ENCODE results near the gene THOC7. TPM values are rescaled to one million over a fixed set of nuclear protein-coding genes. Genes with fewer than 3 reads are reported as not detected.

THOC7 gene
- total RNA-seq, 2 experiments from 2014 or later: 85.4 to 92.7 TPM

DNA sequence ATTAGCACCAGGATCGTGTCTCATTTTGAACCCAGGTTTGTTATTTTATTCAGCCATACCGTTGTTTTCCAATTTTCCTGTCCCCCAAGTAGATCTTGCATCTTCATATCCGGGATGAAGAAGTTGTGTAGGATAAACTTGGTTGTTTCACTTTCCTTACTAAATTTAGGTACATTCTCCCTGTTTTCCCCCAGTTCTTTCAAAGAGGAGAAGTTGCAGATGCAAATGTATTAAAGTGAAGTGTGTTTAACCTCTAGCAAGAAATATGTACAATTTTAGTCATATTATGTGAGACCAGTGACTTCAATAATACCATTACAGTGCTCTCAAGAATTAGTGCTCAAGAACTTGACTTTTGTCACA is 1.3 kb upstream of the THOC7 start:
- Mint-ChIP-seq H3K27me3 (no peaks in the 10 kb centered on the region), H3K36me3 (peaks cover 35% of the 10 kb centered on the region), H3K4me3 (peak overlapping the region; percentile 91), H3K9me3 (no peaks in the 10 kb centered on the region), H3K4me1 (peaks cover 56% of the 10 kb centered on the region), H3K27ac (peak overlapping the region; percentile 88)
- no peak for DNase-seq

DNA sequence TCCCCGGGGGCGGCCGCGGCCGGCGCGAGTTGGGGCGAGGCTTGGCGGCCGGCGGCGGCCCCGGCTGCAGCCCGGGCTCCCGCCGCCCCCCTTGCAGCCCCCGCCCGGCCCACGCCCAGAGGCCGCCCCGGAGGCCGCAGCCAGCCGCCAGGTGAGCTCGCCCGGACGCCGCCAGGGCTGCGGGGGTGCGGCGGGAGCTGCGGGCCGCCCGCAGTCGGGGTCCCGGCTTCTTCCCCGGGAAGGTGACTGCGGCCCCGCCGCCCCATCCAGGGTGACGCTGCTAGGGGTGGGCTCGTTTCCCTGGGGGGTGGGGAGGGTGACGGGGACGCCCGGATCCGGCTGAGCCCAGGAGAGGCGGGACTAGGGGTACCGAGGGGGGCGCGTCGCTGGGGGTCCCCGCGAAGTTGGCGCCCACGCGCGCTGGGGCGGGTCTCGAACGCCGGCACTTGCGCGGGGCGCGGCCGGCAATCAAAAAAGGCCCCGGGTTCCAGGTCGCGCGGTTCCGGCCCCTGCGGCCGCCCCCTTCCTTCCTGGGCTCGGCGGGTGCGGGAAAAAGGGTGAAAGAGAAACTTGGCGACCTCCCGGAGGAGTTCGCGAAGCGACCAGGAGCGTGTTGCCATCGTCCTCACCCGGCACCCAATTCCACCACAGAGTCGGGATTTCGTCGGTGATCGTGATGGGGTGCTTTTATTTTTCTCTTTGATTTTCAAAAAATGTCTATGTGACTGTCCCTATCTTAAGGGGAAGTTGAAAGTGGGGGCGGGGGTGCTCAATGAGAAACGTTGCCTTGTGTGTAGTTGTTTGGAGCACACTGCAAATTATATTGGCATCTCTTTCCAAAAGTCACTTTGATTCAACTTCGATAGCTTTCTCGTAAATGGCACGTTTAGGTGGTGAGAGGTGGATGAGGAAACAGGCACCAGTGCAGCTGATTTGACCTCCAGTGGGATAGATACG is 681 bp upstream of the THOC7 start:
- H3K9me3 Mint-ChIP-seq: no peaks in the 10 kb centered on the region
- peak overlapping the region; percentile 91 for H3K4me3 Mint-ChIP-seq
- peaks cover 56% of the 10 kb centered on the region for H3K4me1 Mint-ChIP-seq

DNA sequence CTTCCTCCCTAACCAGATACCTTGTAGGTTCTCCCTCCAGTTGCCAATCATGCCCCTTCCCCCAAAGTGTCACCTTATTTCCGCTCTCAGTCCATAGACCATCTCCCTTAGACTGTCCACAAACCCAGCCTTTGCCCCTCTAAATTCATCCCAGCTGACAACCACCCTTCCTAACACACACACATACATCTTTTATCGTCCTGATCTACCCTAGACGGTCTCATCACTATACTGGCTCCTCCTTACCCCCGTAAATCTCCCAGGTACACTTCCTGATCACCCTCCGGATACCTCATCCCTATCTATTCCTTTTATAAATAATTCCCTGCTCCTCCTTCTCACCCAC is 828 bp downstream of the THOC7 start:
- H3K9me3 Mint-ChIP-seq: no peaks in the 10 kb centered on the region
- H3K27me3 Mint-ChIP-seq: no peaks in the 10 kb centered on the region
- no peak for DNase-seq
- H3K27ac Mint-ChIP-seq: peak overlapping the region; percentile 97
- peaks cover 53% of the 10 kb centered on the region for H3K4me1 Mint-ChIP-seq
- peak overlapping the region; percentile 77 for H3K4me3 Mint-ChIP-seq
- peaks cover 31% of the 10 kb centered on the region for H3K36me3 Mint-ChIP-seq

More for the DNA sequence above, 681 bp upstream of the THOC7 start:
- Mint-ChIP-seq H3K27ac (peak overlapping the region; percentile 88), H3K27me3 (no peaks in the 10 kb centered on the region), H3K36me3 (peaks cover 35% of the 10 kb centered on the region)
- DNase-seq: peak; percentile 62

DNA sequence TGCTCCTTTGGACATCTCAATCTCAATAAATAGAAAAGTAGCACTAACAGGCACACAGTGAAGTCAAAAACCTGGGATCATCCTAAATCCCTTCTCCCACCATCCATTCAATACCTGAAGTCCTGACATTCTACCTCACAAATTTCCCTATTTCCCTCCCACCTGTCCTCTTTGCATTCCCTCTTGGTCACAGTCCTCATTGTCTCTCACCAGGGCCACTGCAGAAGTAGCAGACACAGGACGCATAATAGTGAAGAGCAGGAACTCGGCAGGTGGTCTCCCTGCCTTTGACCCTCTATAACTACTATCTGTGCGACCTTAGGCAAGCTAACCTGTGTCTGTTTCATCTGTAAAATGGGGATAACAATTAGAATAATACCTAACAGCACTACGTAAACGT is 2.3 kb downstream of the THOC7 start:
- no peak overlapping the region for H3K4me3 Mint-ChIP-seq
- DNase-seq: no peak
- H3K27me3 Mint-ChIP-seq: no peaks in the 10 kb centered on the region
- H3K9me3 Mint-ChIP-seq: no peaks in the 10 kb centered on the region
- H3K36me3 Mint-ChIP-seq: peaks cover 28% of the 10 kb centered on the region
- H3K27ac Mint-ChIP-seq: peak overlapping the region; percentile 14
- peaks cover 51% of the 10 kb centered on the region for H3K4me1 Mint-ChIP-seq

DNA sequence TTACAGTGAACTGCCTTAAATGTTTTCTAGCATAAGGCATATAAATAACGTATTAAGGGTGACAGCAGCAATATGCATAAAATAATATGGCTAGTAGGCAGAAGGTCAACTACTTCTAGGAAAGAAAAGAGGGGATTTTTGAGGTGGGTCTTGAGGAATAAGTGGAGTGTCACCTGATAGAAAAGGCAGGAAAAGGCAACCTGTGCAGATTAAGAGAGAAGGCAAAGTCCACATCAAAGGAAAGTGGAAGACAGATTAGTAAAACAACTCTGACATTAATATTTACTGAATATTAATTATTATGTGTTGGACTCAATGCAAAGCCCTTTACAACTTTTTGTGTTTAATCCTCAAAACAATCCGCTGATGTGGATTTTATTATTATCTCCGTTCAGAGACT is 2.8 kb downstream of the THOC7 start:
- H3K4me3 Mint-ChIP-seq: no peak overlapping the region
- no peaks in the 10 kb centered on the region for H3K27me3 Mint-ChIP-seq
- H3K4me1 Mint-ChIP-seq: peaks cover 54% of the 10 kb centered on the region
- H3K9me3 Mint-ChIP-seq: no peaks in the 10 kb centered on the region
- DNase-seq: no peak
- peaks cover 26% of the 10 kb centered on the region for H3K36me3 Mint-ChIP-seq
- H3K27ac Mint-ChIP-seq: no peak overlapping the region

DNA sequence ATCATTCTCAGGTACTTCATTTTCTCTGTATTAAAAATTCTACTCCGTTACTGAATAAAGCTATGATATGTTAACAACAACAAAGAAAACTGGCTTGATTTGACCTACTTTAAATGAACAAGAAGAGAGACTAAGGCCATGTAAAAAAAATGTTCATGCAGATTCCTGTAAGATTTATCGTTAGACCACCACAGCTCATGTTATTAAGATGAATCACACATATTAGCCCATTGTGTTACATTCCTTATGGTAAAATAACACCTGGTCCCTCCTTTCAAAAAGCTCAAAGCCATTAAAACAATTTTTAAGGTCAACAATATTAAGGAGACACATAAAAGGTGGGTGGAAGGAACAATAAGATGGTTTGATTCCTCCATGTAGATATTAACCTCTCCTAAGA is 6.3 kb downstream of the THOC7 start:
- Mint-ChIP-seq H3K27ac (no peak overlapping the region), H3K4me1 (peaks cover 48% of the 10 kb centered on the region), H3K9me3 (no peaks in the 10 kb centered on the region), H3K27me3 (no peaks in the 10 kb centered on the region), H3K36me3 (peaks cover 19% of the 10 kb centered on the region), H3K4me3 (no peak overlapping the region)
- DNase-seq: no peak

DNA sequence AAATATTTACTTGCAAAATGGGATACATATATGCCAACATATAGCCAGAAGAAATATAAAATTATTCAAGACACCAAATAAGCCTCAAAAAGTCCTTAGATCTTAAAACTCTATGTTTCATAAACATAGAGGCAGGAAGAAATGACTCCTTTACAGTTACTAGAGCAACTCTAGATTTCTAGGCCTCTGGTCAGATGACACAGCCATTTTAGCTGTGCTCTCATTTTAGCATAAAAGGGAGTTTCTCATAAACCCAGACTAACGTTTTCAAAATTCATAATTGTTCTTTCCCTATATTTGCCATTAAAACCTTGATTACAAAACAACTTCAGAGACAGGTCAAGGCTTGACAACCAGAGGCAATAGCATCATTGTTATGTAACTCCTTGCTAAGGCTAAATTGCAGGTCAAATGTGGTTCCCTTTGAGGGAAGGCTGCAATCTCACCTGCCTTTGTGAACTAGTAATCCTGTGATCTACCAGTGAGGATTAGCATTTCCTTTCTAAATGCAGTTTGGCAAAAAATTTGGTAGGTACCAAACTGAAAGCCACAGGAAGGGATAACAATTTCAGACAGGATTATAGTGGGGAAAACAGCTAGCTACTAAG is 8.2 kb downstream of the THOC7 start:
- no peak for DNase-seq
- Mint-ChIP-seq H3K4me3 (no peak overlapping the region), H3K27ac (no peak overlapping the region), H3K4me1 (peaks cover 31% of the 10 kb centered on the region), H3K36me3 (peaks cover 15% of the 10 kb centered on the region), H3K27me3 (no peaks in the 10 kb centered on the region), H3K9me3 (no peaks in the 10 kb centered on the region)

DNA sequence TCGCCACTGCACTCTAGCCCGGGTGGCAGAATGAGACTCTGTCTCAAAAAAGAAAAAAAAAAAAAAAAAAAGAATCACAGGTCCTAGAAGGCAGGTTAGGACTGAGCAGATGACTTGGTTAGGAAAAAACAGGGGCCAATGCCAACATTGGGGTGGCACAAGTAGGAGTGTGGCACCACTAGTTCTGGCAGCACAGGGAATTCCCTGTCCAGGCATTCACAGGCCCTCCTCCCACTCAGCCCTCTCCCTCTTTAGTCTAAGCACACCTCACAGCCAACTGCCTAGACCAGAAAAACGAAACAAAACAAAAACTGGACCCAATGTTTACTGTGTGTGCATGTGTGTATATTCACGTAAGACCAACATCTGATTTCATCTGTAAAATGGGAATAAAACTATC is 10.5 kb downstream of the THOC7 start:
- no peak for DNase-seq
- Mint-ChIP-seq H3K27ac (no peak overlapping the region), H3K4me1 (peaks cover 17% of the 10 kb centered on the region), H3K27me3 (no peaks in the 10 kb centered on the region), H3K9me3 (no peaks in the 10 kb centered on the region), H3K4me3 (no peak overlapping the region), H3K36me3 (peaks cover 12% of the 10 kb centered on the region)

DNA sequence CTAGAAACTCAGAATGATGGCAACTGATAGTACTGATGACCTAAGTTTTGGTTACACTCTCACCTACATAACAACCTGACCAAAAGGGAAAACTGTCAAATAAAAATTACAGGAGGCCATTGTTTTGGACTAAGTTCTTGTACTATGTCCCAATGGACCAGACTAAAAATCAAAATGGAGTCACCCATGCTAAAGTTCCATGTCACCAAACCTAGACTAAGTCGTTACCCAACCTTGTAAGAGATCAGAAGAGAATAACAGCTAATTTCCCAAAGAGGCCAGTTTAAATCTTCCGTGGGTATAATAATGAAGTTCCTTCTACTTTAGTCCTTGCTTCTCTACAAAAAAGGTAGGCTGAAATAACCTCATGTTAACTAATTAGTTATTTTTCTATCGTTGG is 12.3 kb downstream of the THOC7 start:
- H3K4me1 Mint-ChIP-seq: peaks cover 10% of the 10 kb centered on the region
- no peak overlapping the region for H3K27ac Mint-ChIP-seq
- DNase-seq: no peak
- H3K9me3 Mint-ChIP-seq: no peaks in the 10 kb centered on the region
- H3K36me3 Mint-ChIP-seq: peaks cover 7% of the 10 kb centered on the region
- H3K27me3 Mint-ChIP-seq: no peaks in the 10 kb centered on the region
- no peak overlapping the region for H3K4me3 Mint-ChIP-seq

DNA sequence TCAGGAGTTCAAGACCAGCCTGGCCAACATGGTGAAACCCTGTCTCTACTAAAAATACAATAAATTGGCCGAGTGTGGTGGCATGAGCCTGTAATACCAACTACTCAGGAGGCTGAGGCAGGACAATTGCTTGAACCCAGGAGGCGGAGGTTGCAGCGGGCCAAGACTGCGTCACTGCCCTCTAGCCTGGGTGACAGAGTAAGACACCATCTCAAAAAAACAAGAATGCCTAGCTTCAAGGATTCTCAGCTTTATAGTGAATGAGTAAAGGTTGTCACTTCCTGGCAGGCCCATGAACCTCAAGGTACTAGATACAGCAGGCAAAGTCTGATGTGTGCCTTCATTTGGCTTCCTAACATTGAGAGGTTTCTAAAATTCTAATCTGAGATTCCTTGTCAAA is 14.4 kb downstream of the THOC7 start:
- peaks cover 9% of the 10 kb centered on the region for H3K36me3 Mint-ChIP-seq
- no peak for DNase-seq
- H3K4me1 Mint-ChIP-seq: no peaks in the 10 kb centered on the region
- H3K27me3 Mint-ChIP-seq: no peaks in the 10 kb centered on the region
- no peak overlapping the region for H3K27ac Mint-ChIP-seq
- no peak overlapping the region for H3K4me3 Mint-ChIP-seq
- no peaks in the 10 kb centered on the region for H3K9me3 Mint-ChIP-seq

DNA sequence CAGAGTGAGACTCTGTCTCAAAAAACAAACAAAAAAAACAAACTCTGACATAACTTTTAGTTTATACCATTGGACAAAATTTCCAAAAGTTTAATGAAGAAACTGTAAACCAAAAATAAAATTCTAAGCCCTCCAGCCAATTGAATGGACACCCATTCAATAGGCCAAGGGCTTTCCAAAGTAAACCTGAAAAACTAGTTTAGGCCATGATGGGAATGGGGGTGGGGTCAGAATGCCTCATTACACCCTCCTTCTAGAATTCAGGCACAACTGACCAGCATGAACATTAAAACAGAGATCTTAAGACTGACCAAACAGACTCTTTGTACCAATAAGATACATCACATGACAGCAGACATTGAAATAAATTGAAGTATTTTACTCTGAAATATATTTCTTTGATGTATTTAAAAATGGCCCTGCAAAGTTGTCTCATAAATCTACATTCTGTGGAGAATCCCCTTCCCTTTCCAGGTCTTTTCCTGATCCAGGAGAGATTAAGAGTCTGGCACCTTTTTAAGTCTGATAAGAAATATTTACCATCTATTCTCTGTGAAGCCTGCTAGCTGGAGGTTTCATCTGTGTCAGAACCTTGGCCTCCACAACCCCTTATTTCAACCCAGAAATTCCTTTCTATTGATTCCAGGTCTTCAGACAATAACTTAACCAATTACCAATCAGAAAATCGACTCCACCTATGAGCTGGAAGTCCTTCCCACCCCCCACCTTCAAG is 15.7 kb downstream of the THOC7 start:
- no peak overlapping the region for H3K27ac Mint-ChIP-seq
- H3K27me3 Mint-ChIP-seq: no peaks in the 10 kb centered on the region
- H3K9me3 Mint-ChIP-seq: no peaks in the 10 kb centered on the region
- no peak overlapping the region for H3K4me3 Mint-ChIP-seq
- DNase-seq: no peak
- H3K36me3 Mint-ChIP-seq: peaks cover 14% of the 10 kb centered on the region
- no peaks in the 10 kb centered on the region for H3K4me1 Mint-ChIP-seq

DNA sequence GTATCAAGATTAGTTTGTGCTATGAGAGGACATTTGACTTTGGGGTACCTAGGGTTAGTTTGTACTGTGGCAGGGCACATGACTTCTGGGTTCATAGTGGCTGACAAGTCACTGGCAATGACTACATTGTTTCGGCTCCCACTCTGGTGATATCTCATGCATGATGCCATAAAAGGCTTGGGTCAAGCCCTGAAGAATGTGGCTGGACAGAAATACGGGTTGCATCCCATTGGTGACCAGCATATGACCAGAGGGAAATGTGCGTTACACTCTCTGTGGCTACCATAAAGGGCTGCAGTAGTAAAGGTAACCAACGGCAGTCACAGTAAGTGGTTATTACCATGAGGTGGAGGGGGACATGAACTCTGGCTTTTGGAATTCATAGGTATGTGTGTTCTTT is 18.4 kb downstream of the THOC7 start:
- peaks cover 18% of the 10 kb centered on the region for H3K36me3 Mint-ChIP-seq
- no peak overlapping the region for H3K27ac Mint-ChIP-seq
- no peaks in the 10 kb centered on the region for H3K9me3 Mint-ChIP-seq
- H3K4me1 Mint-ChIP-seq: no peaks in the 10 kb centered on the region
- no peak overlapping the region for H3K4me3 Mint-ChIP-seq
- no peak for DNase-seq
- H3K27me3 Mint-ChIP-seq: no peaks in the 10 kb centered on the region

DNA sequence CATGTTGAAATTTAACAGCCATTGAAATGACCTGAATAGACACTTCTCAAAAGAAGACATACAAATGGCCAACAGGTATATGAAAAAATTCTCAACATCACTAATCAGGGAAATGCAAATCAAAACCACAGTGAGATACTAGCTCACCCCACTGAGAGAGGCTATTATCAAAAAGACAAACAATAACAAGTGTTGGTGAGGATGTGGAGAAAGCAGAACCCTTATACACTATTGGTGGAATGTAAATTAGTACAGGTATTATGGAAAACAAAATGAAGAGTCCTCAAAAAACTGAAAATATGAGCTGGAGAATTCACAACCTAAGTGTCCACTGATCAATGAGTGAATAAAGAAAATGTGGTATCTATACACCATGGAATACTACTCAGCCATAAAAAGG is 21.5 kb downstream of the THOC7 start:
- DNase-seq: no peak
- peaks cover 23% of the 10 kb centered on the region for H3K36me3 Mint-ChIP-seq
- no peak overlapping the region for H3K4me3 Mint-ChIP-seq
- H3K27me3 Mint-ChIP-seq: no peaks in the 10 kb centered on the region
- H3K27ac Mint-ChIP-seq: no peak overlapping the region
- no peaks in the 10 kb centered on the region for H3K9me3 Mint-ChIP-seq
- H3K4me1 Mint-ChIP-seq: no peaks in the 10 kb centered on the region

DNA sequence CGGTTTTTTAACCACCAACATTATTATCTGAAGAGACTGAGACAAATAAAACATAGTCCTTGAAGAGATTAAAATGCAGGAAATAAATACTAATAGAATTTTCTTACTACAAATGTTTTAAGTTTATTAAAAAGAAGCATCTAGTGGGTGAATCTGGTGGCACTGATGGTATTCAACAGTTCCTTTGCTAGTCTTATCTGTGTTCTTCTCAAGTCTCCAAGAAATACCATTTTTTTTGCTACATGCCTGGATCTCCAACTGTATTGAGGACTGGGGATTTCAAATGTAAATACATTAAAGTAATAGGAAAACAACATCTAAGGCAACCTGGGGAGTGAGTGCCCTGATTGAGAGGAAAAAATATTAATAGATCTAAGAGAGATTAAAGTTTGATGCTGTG is 21.9 kb downstream of the THOC7 start:
- no peak overlapping the region for H3K27ac Mint-ChIP-seq
- H3K4me1 Mint-ChIP-seq: no peaks in the 10 kb centered on the region
- no peak for DNase-seq
- H3K36me3 Mint-ChIP-seq: peaks cover 23% of the 10 kb centered on the region
- H3K9me3 Mint-ChIP-seq: no peaks in the 10 kb centered on the region
- no peak overlapping the region for H3K4me3 Mint-ChIP-seq
- no peaks in the 10 kb centered on the region for H3K27me3 Mint-ChIP-seq

DNA sequence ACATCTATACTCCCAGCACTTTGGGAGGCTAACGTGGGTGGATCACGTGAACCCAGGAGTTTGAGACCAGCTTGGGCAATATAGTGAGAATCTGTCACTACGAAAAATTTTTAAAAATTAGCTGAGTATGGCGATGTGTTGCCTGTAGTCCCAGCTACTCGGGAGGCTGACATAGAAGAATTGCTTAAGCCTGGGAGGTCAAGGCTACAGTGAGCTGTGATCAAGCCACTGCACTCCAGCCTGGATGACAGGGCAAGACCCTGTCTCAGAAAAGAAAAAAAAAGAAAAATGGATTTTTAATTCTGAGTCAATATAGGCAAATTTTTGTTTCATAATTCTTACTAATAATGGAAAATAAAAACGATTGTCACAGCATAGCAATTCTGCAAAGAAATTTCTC is 31.2 kb downstream of the THOC7 start:
- H3K36me3 Mint-ChIP-seq: peaks cover 17% of the 10 kb centered on the region
- H3K27ac Mint-ChIP-seq: no peak overlapping the region
- H3K27me3 Mint-ChIP-seq: no peaks in the 10 kb centered on the region
- DNase-seq: no peak
- no peaks in the 10 kb centered on the region for H3K9me3 Mint-ChIP-seq
- H3K4me3 Mint-ChIP-seq: no peak overlapping the region
- no peaks in the 10 kb centered on the region for H3K4me1 Mint-ChIP-seq
